Endothelial cell of umbilical vein (primary cell): ENCODE measurements around the gene METTL21A. TPM values are rescaled to one million over a fixed set of nuclear protein-coding genes. Genes with fewer than 3 reads are reported as not detected.
"Not testable (repeated sequence)": the region's sequence is repeated elsewhere in the genome, so short reads cannot be mapped to it uniquely, and the experiment has no call there.

ENCODE experiments used
- BruUV-seq: library from RNA; stranded (reverse); fragments of 400-500 nt; replicated peaks from 2 replicates; lab custom pipeline; 2021; lab: Mats Ljungman, UMichigan
- CTCF ChIA-PET: fragments of 300-600, 350-600 bp; sonication (Branson Sonifier 250); formaldehyde crosslinking; loops from one replicate; lab custom pipeline; 2021; ENCODE audit warnings: antibody characterized with exemption, inconsistent platforms; lab: Charles Lee
- POLR2A ChIA-PET: fragments of 300-600, 350-600 bp; sonication (Branson Sonifier 250); formaldehyde crosslinking; loops from one replicate; lab custom pipeline; 2021; ENCODE audit warnings: antibody characterized with exemption, inconsistent platforms; lab: Charles Lee
- DNase-seq: peaks from one replicate; pipeline ENCODE4 v3.0.0-alpha.2; 2011; ENCODE audit warnings: low read depth, low spot score
- FAIRE-seq: peaks from 2 replicates; lab custom pipeline; 2011; peaks lifted over from hg19 to GRCh38; lab: Jason Lieb, UNC
- H2AFZ ChIP-seq: 2 replicates; pipeline ENCODE4 v1.6.0; 2012; ENCODE audit warnings: low read depth, low read length, control low read depth, inconsistent platforms
- H3K27ac ChIP-seq: 2 replicates; pipeline ENCODE4 v1.5.1; 2011; ENCODE audit warnings: low read depth, mild to moderate bottlenecking, control low read depth, low read length, moderate library complexity; ENCODE audit not compliant: insufficient read depth
- H3K27me3 ChIP-seq, 2 experiments: 2 replicates each; pipeline versions ENCODE4 v1.6.0 to v1.6.1; 2011; ENCODE audit warnings: low read length in 2 of 2, mixed read lengths in 1 of 2; ENCODE audit not compliant: control insufficient read depth in 2 of 2, insufficient read depth in 2 of 2
- H3K36me3 ChIP-seq, 2 experiments: 2 replicates in 1 of 2; 3 replicates in 1 of 2; pipeline ENCODE4 v1.5.1; 2011; ENCODE audit warnings: low read length in 2 of 2, mild to moderate bottlenecking in 1 of 2, moderate library complexity in 1 of 2; ENCODE audit not compliant: control insufficient read depth in 2 of 2, insufficient read depth in 2 of 2; ENCODE audit errors: extremely low read depth in 1 of 2
- H3K4me1 ChIP-seq: 3 replicates; pipeline ENCODE4 v1.5.1; 2011; ENCODE audit warnings: mild to moderate bottlenecking, low read length; ENCODE audit not compliant: control insufficient read depth, insufficient read depth; ENCODE audit errors: extremely low read depth
- H3K4me2 ChIP-seq: 2 replicates; pipeline ENCODE4 v1.6.1; 2011; ENCODE audit warnings: low read length, control low read depth, mixed read lengths; ENCODE audit not compliant: insufficient read depth
- H3K4me3 ChIP-seq, 3 experiments: fragments of 200-600 bp in 1 of 3; sonication (generic), shearing (Covaris generic) in 1 of 3; replicated peaks in 1 of 3; 2 replicates each; pipeline ENCODE4 v1.5.1; 2011 to 2016; ENCODE audit warnings: control low read depth in 3 of 3, low read length in 3 of 3, mild to moderate bottlenecking in 2 of 3, inconsistent platforms in 1 of 3, low read depth in 1 of 3, moderate library complexity in 1 of 3; ENCODE audit not compliant: insufficient read depth in 1 of 3
- H3K79me2 ChIP-seq: 2 replicates; pipeline ENCODE4 v1.6.0; 2012; ENCODE audit warnings: low read length, inconsistent platforms; ENCODE audit not compliant: control insufficient read depth, insufficient read depth
- H3K9ac ChIP-seq: replicated peaks from 2 replicates; pipeline ENCODE3; 2011; ENCODE audit warnings: low read length, control low read depth; ENCODE audit not compliant: insufficient read depth; ENCODE audit errors: extremely low read depth
- H3K9me1 ChIP-seq: replicated peaks from 3 replicates; pipeline ENCODE4 v1.6.0; 2011; ENCODE audit warnings: mild to moderate bottlenecking, low read length; ENCODE audit not compliant: control insufficient read depth, insufficient read depth; ENCODE audit errors: extremely low read depth
- H3K9me3 ChIP-seq: replicated peaks from 2 replicates; pipeline ENCODE4 v1.5.1; 2012; ENCODE audit warnings: low read length, inconsistent platforms; ENCODE audit not compliant: control insufficient read depth, insufficient read depth
- H4K20me1 ChIP-seq: replicated peaks from 2 replicates; pipeline ENCODE3; 2011; ENCODE audit warnings: mild to moderate bottlenecking, low read length; ENCODE audit not compliant: control insufficient read depth, insufficient read depth; ENCODE audit errors: extremely low read depth
- CTCF ChIP-seq, 2 donors: IDR thresholded peaks; 1 replicate in 1 of 2; 2 replicates in 1 of 2; pipeline ENCODE4 v1.5.1; 2011; ENCODE audit warnings: low read length in 2 of 2, mild to moderate bottlenecking in 2 of 2, moderate library complexity in 2 of 2, control low read depth in 1 of 2, inconsistent platforms in 1 of 2, low read depth in 1 of 2; ENCODE audit not compliant: insufficient read depth in 1 of 2; ENCODE audit errors: extremely low read depth in 1 of 2
- EZH2 ChIP-seq: IDR thresholded peaks from 2 replicates; pipeline ENCODE4 v1.6.1; 2012; ENCODE audit warnings: borderline replicate concordance, low read depth, mild to moderate bottlenecking, moderate library complexity, low read length, inconsistent platforms; ENCODE audit not compliant: severe bottlenecking
- FOS ChIP-seq: IDR thresholded peaks from 2 replicates; pipeline ENCODE4 v1.6.1; 2011; ENCODE audit warnings: mild to moderate bottlenecking, low read length, moderate library complexity, borderline replicate concordance; ENCODE audit not compliant: insufficient read depth
- GATA2 ChIP-seq: IDR thresholded peaks from 2 replicates; pipeline ENCODE4 v1.7.0; 2011; ENCODE audit warnings: low read depth, mild to moderate bottlenecking, moderate library complexity, mixed read lengths, low read length; ENCODE audit not compliant: insufficient read length, insufficient read depth
- JUN ChIP-seq: IDR thresholded peaks from 2 replicates; pipeline ENCODE4 v1.6.1; 2011; ENCODE audit warnings: borderline replicate concordance, low read depth; ENCODE audit not compliant: insufficient read length, insufficient read depth
- MAX ChIP-seq: IDR thresholded peaks from 2 replicates; pipeline ENCODE4 v1.6.1; 2011; ENCODE audit not compliant: insufficient read depth, insufficient read length
- MYC ChIP-seq: IDR thresholded peaks from one replicate; pipeline ENCODE4 v1.6.1; 2011; ENCODE audit warnings: mild to moderate bottlenecking, low read depth, low read length
- POLR2A ChIP-seq: IDR thresholded peaks from 2 replicates; pipeline ENCODE4 v1.6.1; 2012; ENCODE audit warnings: low read depth, mild to moderate bottlenecking, control low read depth, low read length
- POLR2AphosphoS5 ChIP-seq: IDR thresholded peaks from 2 replicates; pipeline ENCODE4 v1.6.1; 2012; ENCODE audit warnings: low read depth, mild to moderate bottlenecking, control low read depth, low read length, moderate library complexity; ENCODE audit not compliant: insufficient read depth
- dilution Hi-C: fragments of 300-500 bp; cut with MboI; formaldehyde crosslinking; loops from one replicate; pipeline ENCODE4 v1.15.0; 2019; ENCODE audit warnings: low sequenced_read_pairs; ENCODE audit not compliant: extremely low pct_ligation_motif_present
- intact Hi-C: fragments of 100-400 bp; cut with micrococcal nuclease; formaldehyde crosslinking; loops from one replicate; pipeline ENCODE4 v1.10.0; 2022
- polyA plus RNA-seq, 4 experiments: library from polyadenylated mRNA; depleted of rRNA in 3 of 4; stranded (reverse) in 3 of 4; unstranded in 1 of 4; fragments of >200 nt; gene quantifications; 2 replicates each; pipeline versions ENCODE4 v1.2.1 to v1.2.3, GENCODE V29; 2011 to 2012; ENCODE audit warnings: missing spikeins in 1 of 4
- total RNA-seq: library from RNA; stranded (reverse); gene quantifications from 2 replicates; pipeline ENCODE4 v1.2.3, GENCODE V29; 2021

Gene METTL21A
- total and polyA plus RNA-seq, 2 donors (not counting 3 experiments of a cell fraction or from before 2014, with no cell fraction given), result 11.6 to 14.0 TPM

GRCh38 chr2:207640160-207640559 lies 15.0 kb upstream of the METTL21A start:
- Histone ChIP-seq H3K9me3 (no peaks in the 10 kb centered on the region), H3K36me3 (no peaks in the 10 kb centered on the region), H3K27me3 (no peaks in the 10 kb centered on the region), H3K4me3 (no peak overlapping the region), H3K9me1 (no peaks in the 10 kb centered on the region), H3K4me2 (no peak overlapping the region), H3K9ac (no peak overlapping the region), H3K4me1 (no peaks in the 10 kb centered on the region), H3K79me2 (no peaks in the 10 kb centered on the region), H3K27ac (no peak overlapping the region), H2AFZ (no peak overlapping the region), H4K20me1 (no peaks in the 10 kb centered on the region)
- DNase-seq, result no peak
- TF ChIP-seq GATA2, result no peak
- TF ChIP-seq FOS, result no peak
- no peak for TF ChIP-seq POLR2AphosphoS5
- TF ChIP-seq MYC, result no peak
- TF ChIP-seq MAX, result no peak
- no peak for TF ChIP-seq EZH2
- TF ChIP-seq POLR2A, result no peak
- TF ChIP-seq JUN, result no peak
- no peak for TF ChIP-seq CTCF (IDR thresholded peaks at IDR 0.05; ENCODE audit: extremely low read depth in 1 of 2, insufficient read depth in 1 of 2, low read depth in 1 of 2, low read length in 2 of 2)
- POLR2A ChIA-PET, result no interaction called here
- intact Hi-C loops, result no loop called here
- CTCF ChIA-PET, result interaction anchor here (1.7 kb wide), 1 partner anchor 400 kb away, joined by 5 read pairs; no protein-coding TSS in a partner anchor
- no TSS peak for BruUV-seq
- FAIRE-seq, result no peak
- dilution Hi-C loops, result no loop called here

GRCh38 chr2:207639288-207639687 lies 14.1 kb upstream of the METTL21A start:
- dilution Hi-C loops, H3K4me1 ChIP-seq, POLR2A ChIA-PET, H3K27me3 ChIP-seq, H2AFZ ChIP-seq, DNase-seq, H4K20me1 ChIP-seq, H3K27ac ChIP-seq, H3K4me2 ChIP-seq, H3K36me3 ChIP-seq, H3K9ac ChIP-seq, intact Hi-C loops, H3K9me3 ChIP-seq, FAIRE-seq, H3K79me2 ChIP-seq, BruUV-seq, H3K9me1 ChIP-seq, H3K4me3 ChIP-seq: not testable (repeated sequence)
- CTCF ChIA-PET, result interaction anchor here (1.7 kb wide), 1 partner anchor 401 kb away, joined by 5 read pairs; no protein-coding TSS in a partner anchor
